HCT116 (cell line): Measurements from ENCODE around the gene SRRT. TPM values are rescaled to one million over a fixed set of nuclear protein-coding genes. Genes with fewer than 3 reads are reported as not detected.
A peak's percentile ranks its signal among the peaks of the same experiment; 100 is the strongest.

Experiments used
- ATAC-seq: fragments of 200-7000 bp; cut with Tn5 transposase; 2 replicates; pipeline ENCODE4 v1.9.1; 2020; ENCODE audit warnings: mild to moderate bottlenecking, moderate library complexity
- BruUV-seq: library from RNA; stranded (reverse); fragments of 400-500 nt; replicated peaks from 2 replicates; lab custom pipeline; 2021; lab: Mats Ljungman, UMichigan
- CTCF ChIA-PET: fragments of 300-600 bp; sonication (Branson Sonifier 250); formaldehyde crosslinking; loops from one replicate; lab custom pipeline; 2021; ENCODE audit warnings: antibody characterized with exemption; lab: Charles Lee
- POLR2A ChIA-PET: fragments of 300-600, 350-600 bp; sonication (Branson Sonifier 250); formaldehyde crosslinking; loops from one replicate; lab custom pipeline; 2021; ENCODE audit warnings: antibody characterized with exemption; lab: Charles Lee
- RAD21 ChIA-PET, 2 experiments: fragments of 300-600 bp; sonication (Branson Sonifier 250); formaldehyde crosslinking; loops; one replicate each; lab custom pipeline; 2023; ENCODE audit warnings: low total read pairs in 2 of 2; ENCODE audit not compliant: uncharacterized antibody in 2 of 2, unreplicated experiment in 2 of 2, low non-redundant PET in 1 of 2; lab: Charles Lee
- DNase-seq: peaks from one replicate; pipeline ENCODE4 v3.0.0-alpha.2; 2010; ENCODE audit warnings: low read depth, low spot score
- H2AFZ ChIP-seq: fragments of 200-600 bp; shearing (Covaris generic), sonication (generic); 2 replicates; pipeline ENCODE4 v1.6.1; 2017; ENCODE audit warnings: low read depth, mixed run types, mixed read lengths, antibody characterized with exemption, low read length; ENCODE audit not compliant: poor library complexity, severe bottlenecking
- H3K27ac ChIP-seq: 2 replicates; pipeline ENCODE4 v1.5.1; 2012; ENCODE audit warnings: low read depth, low read length
- H3K27me3 ChIP-seq: fragments of 200-600 bp; sonication (generic); 2 replicates; pipeline ENCODE4 v1.6.1; 2016; ENCODE audit warnings: mixed run types, low read length, mixed read lengths; ENCODE audit not compliant: insufficient read depth
- H3K36me3 ChIP-seq, 2 experiments: fragments of 200-500 bp in 1 of 2; fragments of 200-600 bp in 1 of 2; sonication (Bioruptor generic) in 1 of 2; sonication (generic) in 1 of 2; 2 replicates each; pipeline versions ENCODE4 v1.5.1 to v1.6.1; 2014 to 2016; ENCODE audit warnings: low read length in 2 of 2, inconsistent platforms in 1 of 2, mixed read lengths in 1 of 2, mixed run types in 1 of 2; ENCODE audit not compliant: insufficient read depth in 2 of 2, control insufficient read depth in 1 of 2
- H3K4me1 ChIP-seq, 2 experiments: fragments of 200-600 bp in 1 of 2; sonication (generic) in 1 of 2; 2 replicates each; pipeline versions ENCODE4 v1.5.1 to v1.6.1; 2012 to 2017; ENCODE audit warnings: low read length in 2 of 2, inconsistent platforms in 1 of 2, mild to moderate bottlenecking in 1 of 2, mixed read lengths in 1 of 2, mixed run types in 1 of 2, moderate library complexity in 1 of 2; ENCODE audit not compliant: insufficient read depth in 2 of 2, control insufficient read depth in 1 of 2
- H3K4me2 ChIP-seq: fragments of 200-600 bp; sonication (generic); 2 replicates; pipeline ENCODE4 v1.6.1; 2017; ENCODE audit warnings: mixed run types, low read length, mixed read lengths
- H3K4me3 ChIP-seq, 2 experiments: fragments of 200-600 bp in 1 of 2; sonication (generic) in 1 of 2; replicated peaks in 1 of 2; 2 replicates each; pipeline ENCODE4 v1.5.1; 2011 to 2016; ENCODE audit warnings: low read length in 2 of 2, control low read depth in 1 of 2, low read depth in 1 of 2, mild to moderate bottlenecking in 1 of 2, mixed read lengths in 1 of 2, mixed run types in 1 of 2
- H3K79me2 ChIP-seq: fragments of 200-600 bp; sonication (generic); 2 replicates; pipeline ENCODE4 v1.6.1; 2017; ENCODE audit warnings: mild to moderate bottlenecking, mixed run types, low read length, moderate library complexity, mixed read lengths; ENCODE audit not compliant: insufficient read depth
- H3K9ac ChIP-seq: fragments of 200-600 bp; sonication (generic); 2 replicates; pipeline ENCODE4 v1.6.1; 2016; ENCODE audit warnings: low read length, mixed read lengths
- H3K9me2 ChIP-seq: fragments of 200-600 bp; sonication (generic), shearing (Covaris generic); 2 replicates; pipeline ENCODE4 v1.6.1; 2017; ENCODE audit warnings: mixed run types, mild to moderate bottlenecking, moderate library complexity; ENCODE audit not compliant: insufficient read depth
- H3K9me3 ChIP-seq, 2 experiments: fragments of 200-500 bp in 1 of 2; fragments of 200-600 bp in 1 of 2; sonication (Bioruptor generic) in 1 of 2; sonication (generic) in 1 of 2; 2 replicates each; pipeline ENCODE4 v1.6.1; 2014 to 2017; ENCODE audit warnings: low read length in 2 of 2, mixed read lengths in 2 of 2, inconsistent platforms in 1 of 2, low read depth in 1 of 2, mild to moderate bottlenecking in 1 of 2, mixed run types in 1 of 2, moderate library complexity in 1 of 2; ENCODE audit not compliant: control insufficient read depth in 1 of 2, insufficient read depth in 1 of 2
- H4K20me1 ChIP-seq: fragments of 200-600 bp; sonication (generic), shearing (Covaris generic); 2 replicates; pipeline ENCODE4 v1.6.1; 2017; ENCODE audit warnings: mixed run types, mild to moderate bottlenecking, moderate library complexity; ENCODE audit not compliant: insufficient read depth
- CBX3 ChIP-seq: IDR thresholded peaks from 2 replicates; pipeline ENCODE4 v1.6.1; 2012; ENCODE audit warnings: low read depth
- EZH2 ChIP-seq: fragments of 200-600 bp; sonication (generic); IDR thresholded peaks from 2 replicates; pipeline ENCODE4 v1.6.1; 2017; ENCODE audit warnings: antibody characterized with exemption, mixed run types
- EZH2phosphoT487 ChIP-seq: fragments of 200-600 bp; IDR thresholded peaks from 2 replicates; pipeline ENCODE4 v1.6.1; 2018; ENCODE audit warnings: antibody characterized with exemption, borderline replicate concordance
- FOSL1 ChIP-seq: IDR thresholded peaks from 2 replicates; pipeline ENCODE4 v1.6.1; 2012; ENCODE audit warnings: low read depth
- JUND ChIP-seq: IDR thresholded peaks from 2 replicates; pipeline ENCODE4 v1.6.1; 2012
- RAD21 ChIP-seq: IDR thresholded peaks from 2 replicates; pipeline ENCODE4 v1.6.1; 2012; ENCODE audit warnings: low read depth, mild to moderate bottlenecking
- SIN3A ChIP-seq: IDR thresholded peaks from 2 replicates; pipeline ENCODE4 v1.6.1; 2012; ENCODE audit warnings: low read depth
- SP1 ChIP-seq: IDR thresholded peaks from 2 replicates; pipeline ENCODE4 v1.6.1; 2012; ENCODE audit warnings: low read depth
- SRF ChIP-seq: IDR thresholded peaks from 2 replicates; pipeline ENCODE4 v1.6.1; 2012; ENCODE audit warnings: low read depth
- YY1 ChIP-seq: IDR thresholded peaks from 2 replicates; pipeline ENCODE4 v1.6.1; 2011; ENCODE audit warnings: low read length, low read depth, moderate library complexity, mild to moderate bottlenecking; ENCODE audit not compliant: insufficient replicate concordance; ENCODE audit errors: extremely low read depth
- ZFX ChIP-seq: fragments of 450-650 bp; IDR thresholded peaks from 2 replicates; pipeline ENCODE4 v1.6.1; 2017
- ZNF274 ChIP-seq: fragments of 200-500 bp; sonication (Bioruptor generic); IDR thresholded peaks from 2 replicates; pipeline ENCODE4 v1.6.1; 2014; ENCODE audit warnings: mild to moderate bottlenecking, low read depth, low read length, inconsistent platforms
- intact Hi-C: fragments of 100-400 bp; cut with micrococcal nuclease; formaldehyde crosslinking; loops from 2 replicates; pipeline ENCODE4 v1.10.0; 2022
- total RNA-seq: library from RNA; stranded (reverse); gene quantifications from one replicate; pipeline ENCODE4 v1.2.1, GENCODE V29; 2021; ENCODE audit not compliant: unreplicated experiment
- TF ChIP-seq, protein P1 (sequence below), 3 experiments: fragments of 200-600 bp in 1 of 3; sonication (generic) in 1 of 3; IDR thresholded peaks in 2 of 3; conservative IDR thresholded peaks in 1 of 3; 2 replicates each; pipeline ENCODE4 v1.5.1; 2012 to 2017; ENCODE audit warnings: low read depth in 2 of 3, low read length in 2 of 3, antibody characterized with exemption in 1 of 3, borderline replicate concordance in 1 of 3, control low read depth in 1 of 3, mild to moderate bottlenecking in 1 of 3, mixed read lengths in 1 of 3, mixed run types in 1 of 3, moderate library complexity in 1 of 3; ENCODE audit not compliant: insufficient read depth in 1 of 3
- TF ChIP-seq, protein P2 (sequence below): IDR thresholded peaks from 2 replicates; pipeline ENCODE4 v1.6.1; 2012

SRRT gene
- total RNA-seq, 1 experiment from 2014 or later = 252 TPM

- intact Hi-C loops = no loop called here
- Histone ChIP-seq H4K20me1 (peaks cover 9% of the 10 kb centered on the region; the same call in 1 of the 2 replicates), H2AFZ (no peak overlapping the region), H3K36me3 (peaks cover 21 to 47% of the 10 kb centered on the region in 2 experiments), H3K4me2 (peak overlapping the region; percentile 92), H3K4me1 (peaks cover 13 to 27% of the 10 kb centered on the region in 2 experiments), H3K9me2 (no peaks in the 10 kb centered on the region), H3K9ac (peak overlapping the region; percentile 97), H3K79me2 (peaks cover 71% of the 10 kb centered on the region), H3K27ac (peak overlapping the region; percentile 84), H3K27me3 (no peaks in the 10 kb centered on the region), H3K9me3 (no peaks in the 10 kb centered on the region), H3K4me3 (peak overlapping the region; percentile 97 to 98)
- POLR2A ChIA-PET = interaction anchor here (2.4 kb wide), 1 partner anchor 15 kb away, joined by 31 read pairs; the partner anchor contains the start of gene UFSP1
- CTCF ChIA-PET = no interaction called here
- no peak for TF ChIP-seq SIN3A
- no peak for TF ChIP-seq FOSL1
- TF ChIP-seq SP1 = no peak
- no peak for TF ChIP-seq CBX3
- TF ChIP-seq, protein P1, sequence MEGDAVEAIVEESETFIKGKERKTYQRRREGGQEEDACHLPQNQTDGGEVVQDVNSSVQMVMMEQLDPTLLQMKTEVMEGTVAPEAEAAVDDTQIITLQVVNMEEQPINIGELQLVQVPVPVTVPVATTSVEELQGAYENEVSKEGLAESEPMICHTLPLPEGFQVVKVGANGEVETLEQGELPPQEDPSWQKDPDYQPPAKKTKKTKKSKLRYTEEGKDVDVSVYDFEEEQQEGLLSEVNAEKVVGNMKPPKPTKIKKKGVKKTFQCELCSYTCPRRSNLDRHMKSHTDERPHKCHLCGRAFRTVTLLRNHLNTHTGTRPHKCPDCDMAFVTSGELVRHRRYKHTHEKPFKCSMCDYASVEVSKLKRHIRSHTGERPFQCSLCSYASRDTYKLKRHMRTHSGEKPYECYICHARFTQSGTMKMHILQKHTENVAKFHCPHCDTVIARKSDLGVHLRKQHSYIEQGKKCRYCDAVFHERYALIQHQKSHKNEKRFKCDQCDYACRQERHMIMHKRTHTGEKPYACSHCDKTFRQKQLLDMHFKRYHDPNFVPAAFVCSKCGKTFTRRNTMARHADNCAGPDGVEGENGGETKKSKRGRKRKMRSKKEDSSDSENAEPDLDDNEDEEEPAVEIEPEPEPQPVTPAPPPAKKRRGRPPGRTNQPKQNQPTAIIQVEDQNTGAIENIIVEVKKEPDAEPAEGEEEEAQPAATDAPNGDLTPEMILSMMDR (IDR thresholded peaks at IDR 0.05 in 2 of 3, conservative IDR thresholded peaks at IDR 0.05 in 1 of 3; ENCODE audit: borderline replicate concordance in 1 of 3, insufficient read depth in 1 of 3, low read depth in 2 of 3, low read length in 2 of 3) = no peak
- TF ChIP-seq EZH2 = no peak
- TF ChIP-seq RAD21 = no peak
- TF ChIP-seq JUND = no peak
- no peak for TF ChIP-seq EZH2phosphoT487
- no peak for TF ChIP-seq YY1
- no peak for TF ChIP-seq ZNF274
- no peak for TF ChIP-seq SRF
- no peak for TF ChIP-seq ZFX
- TF ChIP-seq, protein P2, sequence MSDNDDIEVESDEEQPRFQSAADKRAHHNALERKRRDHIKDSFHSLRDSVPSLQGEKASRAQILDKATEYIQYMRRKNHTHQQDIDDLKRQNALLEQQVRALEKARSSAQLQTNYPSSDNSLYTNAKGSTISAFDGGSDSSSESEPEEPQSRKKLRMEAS = no peak
- BruUV-seq = no TSS peak
- RAD21 ChIA-PET = no interaction called here
- DNase-seq = no peak
- peak; percentile 5 for ATAC-seq
These were observed 1.2 kb upstream of the SRRT start for GRCh38 chr7:100873599-100874299.
